GM12878 (cell line): ENCODE results near the gene CDC16. TPM values are rescaled to one million over a fixed set of nuclear protein-coding genes. Genes with fewer than 3 reads are reported as not detected.

ENCODE experiments used
- CEBPZ ChIP-seq: fragments of 150-350 bp; IDR thresholded peaks from 2 replicates; pipeline ENCODE4 v1.6.1; 2016; ENCODE audit warnings: low read depth, low read length
- CHD4 ChIP-seq: fragments of 200-600 bp; sonication (generic); IDR thresholded peaks from 2 replicates; pipeline ENCODE4 v1.6.1; 2016; ENCODE audit warnings: mild to moderate bottlenecking
- FOXM1 ChIP-seq: IDR thresholded peaks from 2 replicates; pipeline ENCODE4 v1.6.1; 2012; ENCODE audit warnings: low read depth, mild to moderate bottlenecking, inconsistent platforms, low read length, moderate library complexity
- IKZF1 ChIP-seq: fragments of 450-650 bp; conservative IDR thresholded peaks from 2 replicates; pipeline ENCODE4 v1.6.1; 2017; ENCODE audit warnings: antibody characterized with exemption, mild to moderate bottlenecking
- IKZF2 ChIP-seq, 2 experiments: fragments of 450-650 bp; IDR thresholded peaks; 2 replicates each; pipeline ENCODE4 v1.6.1; 2017; ENCODE audit warnings: mild to moderate bottlenecking in 2 of 2, moderate library complexity in 2 of 2
- MYB ChIP-seq: fragments of 150-350 bp; IDR thresholded peaks from 2 replicates; pipeline ENCODE4 v1.6.1; 2014; ENCODE audit warnings: mild to moderate bottlenecking, low read depth, low read length, borderline replicate concordance
- RBBP5 ChIP-seq: fragments of 200-600 bp; sonication (generic); conservative IDR thresholded peaks from 2 replicates; pipeline ENCODE4 v1.6.1; 2016
- RCOR1 ChIP-seq: conservative IDR thresholded peaks from 2 replicates; pipeline ENCODE4 v1.6.1; 2012; ENCODE audit warnings: low read depth, low read length, improper control_type of control experiment
- REST ChIP-seq: IDR thresholded peaks from 2 replicates; pipeline ENCODE4 v1.6.1; 2012; ENCODE audit warnings: mild to moderate bottlenecking, low read depth, low read length
- SIN3A ChIP-seq: IDR thresholded peaks from 2 replicates; pipeline ENCODE4 v1.6.1; 2012; ENCODE audit warnings: low read depth, low read length, improper control_type of control experiment
- SPI1 ChIP-seq: IDR thresholded peaks from 2 replicates; pipeline ENCODE4 v1.6.1; 2011; ENCODE audit warnings: low read depth, mild to moderate bottlenecking, low read length, moderate library complexity, borderline replicate concordance; ENCODE audit not compliant: insufficient read depth
- SUZ12 ChIP-seq: fragments of 200-600 bp; sonication (generic); IDR thresholded peaks from one replicate; pipeline ENCODE4 v1.6.1; 2018; ENCODE audit warnings: antibody characterized with exemption, mild to moderate bottlenecking; ENCODE audit not compliant: unreplicated experiment
- polyA plus RNA-seq, 11 experiments: library from polyadenylated mRNA; depleted of rRNA in 4 of 11; unstranded in 6 of 11; stranded (reverse) in 5 of 11; fragments of >200 nt; fragmentation: Nextera tagmentation in 4 of 11; fragmentation: Illumina TruSeq in 1 of 11; extraction: Ambion mirVana in 4 of 11; extraction: Trizol in 1 of 11; gene quantifications; 1 replicate in 1 of 11; 2 replicates in 10 of 11; pipeline versions ENCODE4 v1.2.1 to v1.2.3, GENCODE V29; 2011 to 2016; ENCODE audit warnings: inconsistent platforms in 2 of 11, missing spikeins in 2 of 11, low read depth in 1 of 11
- total RNA-seq, 4 experiments: library from RNA; depleted of rRNA in 3 of 4; stranded (reverse); fragments of >200 nt in 3 of 4; fragmentation: Illumina TruSeq in 1 of 4; extraction: Trizol in 1 of 4; gene quantifications; 2 replicates each; pipeline versions ENCODE4 v1.2.1 to v1.2.3, GENCODE V29; 2013 to 2021
- TF ChIP-seq, protein P1 (sequence below): fragments of 450-650 bp; IDR thresholded peaks from 2 replicates; pipeline ENCODE4 v1.6.1; 2017; ENCODE audit warnings: mild to moderate bottlenecking, moderate library complexity
- TF ChIP-seq, protein P2 (sequence below): IDR thresholded peaks from 2 replicates; pipeline ENCODE4 v1.6.1; 2012; ENCODE audit warnings: low read depth, low read length, improper control_type of control experiment
- TF ChIP-seq, protein P3 (sequence below): IDR thresholded peaks from 2 replicates; pipeline ENCODE4 v1.6.1; 2011; ENCODE audit warnings: borderline replicate concordance, low read depth, mild to moderate bottlenecking, moderate library complexity, mixed read lengths, low read length; ENCODE audit not compliant: insufficient read depth; ENCODE audit errors: extremely low read length

Gene CDC16
- total and polyA plus RNA-seq, 10 of the 15 experiments (the other 5 are each of a cell fraction or from before 2014, with no cell fraction given) = 15.4 to 92.9 (median 31.4) TPM

DNA sequence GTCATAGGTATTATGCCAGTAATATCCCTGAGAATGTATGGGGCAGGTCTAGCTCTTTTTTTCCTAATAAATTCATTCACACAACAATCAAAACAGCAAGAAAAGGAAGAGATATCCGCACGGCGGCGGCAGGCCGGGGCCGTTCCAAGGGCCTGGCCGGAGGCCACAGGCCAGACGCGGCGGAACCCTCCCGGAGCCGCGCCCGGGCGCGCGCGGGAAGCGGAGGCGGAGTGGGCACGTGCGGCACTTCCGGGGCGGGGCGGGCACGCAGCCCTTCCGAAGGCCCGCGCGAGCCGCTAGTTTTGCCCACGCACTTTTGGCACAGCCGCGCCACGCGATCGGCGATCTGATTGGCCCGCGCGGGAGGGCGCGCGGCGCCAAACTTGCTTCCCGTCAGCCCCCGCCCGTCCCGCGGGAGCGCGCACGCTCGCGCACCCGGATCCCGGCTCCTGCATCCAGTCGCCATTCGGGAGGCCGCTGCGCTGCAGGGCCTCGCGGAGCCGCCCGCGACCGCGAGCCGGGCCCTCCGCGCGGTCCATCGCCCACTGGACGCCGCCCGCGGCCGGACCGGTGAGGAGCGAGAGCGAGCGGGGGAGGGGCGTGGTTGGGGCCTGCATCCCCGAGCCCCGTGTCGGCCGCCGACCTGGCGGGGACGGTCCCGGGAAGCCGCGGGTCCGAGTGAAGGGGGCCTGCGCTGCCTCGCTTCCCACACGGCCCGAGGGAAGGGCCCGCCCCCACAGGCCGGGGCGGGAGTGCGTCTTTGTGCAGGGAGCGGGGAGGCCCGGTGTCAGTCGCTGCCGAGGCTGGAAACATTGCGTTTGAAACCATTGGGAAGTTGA, 79.6 kb downstream of the CDC16 start, which contains the start of gene CHAMP1 (continued):
- TF ChIP-seq SUZ12 (no peak), MYB (no peak), FOXM1 (no peak), RBBP5 (no peak), IKZF1 (peak; percentile 96), REST (no peak), SPI1 (peak; percentile 14; the same call in 1 of the 2 replicates), RCOR1 (0 out of 2 replicates have a peak, but pooled peaks have one; percentile 89), IKZF2 (IDR thresholded peaks at IDR 0.05) (0 out of 4 replicates have a peak, but pooled peaks of 1 of the 2 experiments have one; percentile 7), CHD4 (no peak), CEBPZ (no peak), SIN3A (no peak; the same call in 1 of the 2 replicates)
- TF ChIP-seq, protein P1, sequence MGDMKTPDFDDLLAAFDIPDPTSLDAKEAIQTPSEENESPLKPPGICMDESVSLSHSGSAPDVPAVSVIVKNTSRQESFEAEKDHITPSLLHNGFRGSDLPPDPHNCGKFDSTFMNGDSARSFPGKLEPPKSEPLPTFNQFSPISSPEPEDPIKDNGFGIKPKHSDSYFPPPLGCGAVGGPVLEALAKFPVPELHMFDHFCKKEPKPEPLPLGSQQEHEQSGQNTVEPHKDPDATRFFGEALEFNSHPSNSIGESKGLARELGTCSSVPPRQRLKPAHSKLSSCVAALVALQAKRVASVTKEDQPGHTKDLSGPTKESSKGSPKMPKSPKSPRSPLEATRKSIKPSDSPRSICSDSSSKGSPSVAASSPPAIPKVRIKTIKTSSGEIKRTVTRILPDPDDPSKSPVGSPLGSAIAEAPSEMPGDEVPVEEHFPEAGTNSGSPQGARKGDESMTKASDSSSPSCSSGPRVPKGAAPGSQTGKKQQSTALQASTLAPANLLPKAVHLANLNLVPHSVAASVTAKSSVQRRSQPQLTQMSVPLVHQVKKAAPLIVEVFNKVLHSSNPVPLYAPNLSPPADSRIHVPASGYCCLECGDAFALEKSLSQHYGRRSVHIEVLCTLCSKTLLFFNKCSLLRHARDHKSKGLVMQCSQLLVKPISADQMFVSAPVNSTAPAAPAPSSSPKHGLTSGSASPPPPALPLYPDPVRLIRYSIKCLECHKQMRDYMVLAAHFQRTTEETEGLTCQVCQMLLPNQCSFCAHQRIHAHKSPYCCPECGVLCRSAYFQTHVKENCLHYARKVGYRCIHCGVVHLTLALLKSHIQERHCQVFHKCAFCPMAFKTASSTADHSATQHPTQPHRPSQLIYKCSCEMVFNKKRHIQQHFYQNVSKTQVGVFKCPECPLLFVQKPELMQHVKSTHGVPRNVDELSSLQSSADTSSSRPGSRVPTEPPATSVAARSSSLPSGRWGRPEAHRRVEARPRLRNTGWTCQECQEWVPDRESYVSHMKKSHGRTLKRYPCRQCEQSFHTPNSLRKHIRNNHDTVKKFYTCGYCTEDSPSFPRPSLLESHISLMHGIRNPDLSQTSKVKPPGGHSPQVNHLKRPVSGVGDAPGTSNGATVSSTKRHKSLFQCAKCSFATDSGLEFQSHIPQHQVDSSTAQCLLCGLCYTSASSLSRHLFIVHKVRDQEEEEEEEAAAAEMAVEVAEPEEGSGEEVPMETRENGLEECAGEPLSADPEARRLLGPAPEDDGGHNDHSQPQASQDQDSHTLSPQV = peak; percentile 21; the same call in 1 of the 2 replicates
- TF ChIP-seq, protein P2, sequence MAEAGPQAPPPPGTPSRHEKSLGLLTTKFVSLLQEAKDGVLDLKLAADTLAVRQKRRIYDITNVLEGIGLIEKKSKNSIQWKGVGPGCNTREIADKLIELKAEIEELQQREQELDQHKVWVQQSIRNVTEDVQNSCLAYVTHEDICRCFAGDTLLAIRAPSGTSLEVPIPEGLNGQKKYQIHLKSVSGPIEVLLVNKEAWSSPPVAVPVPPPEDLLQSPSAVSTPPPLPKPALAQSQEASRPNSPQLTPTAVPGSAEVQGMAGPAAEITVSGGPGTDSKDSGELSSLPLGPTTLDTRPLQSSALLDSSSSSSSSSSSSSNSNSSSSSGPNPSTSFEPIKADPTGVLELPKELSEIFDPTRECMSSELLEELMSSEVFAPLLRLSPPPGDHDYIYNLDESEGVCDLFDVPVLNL = peak; percentile 92
- TF ChIP-seq, protein P3, sequence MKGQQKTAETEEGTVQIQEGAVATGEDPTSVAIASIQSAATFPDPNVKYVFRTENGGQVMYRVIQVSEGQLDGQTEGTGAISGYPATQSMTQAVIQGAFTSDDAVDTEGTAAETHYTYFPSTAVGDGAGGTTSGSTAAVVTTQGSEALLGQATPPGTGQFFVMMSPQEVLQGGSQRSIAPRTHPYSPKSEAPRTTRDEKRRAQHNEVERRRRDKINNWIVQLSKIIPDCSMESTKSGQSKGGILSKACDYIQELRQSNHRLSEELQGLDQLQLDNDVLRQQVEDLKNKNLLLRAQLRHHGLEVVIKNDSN = peak; percentile 84
